ENCODE measurements around the gene PARD3B.

Gene PARD3B

DNA sequence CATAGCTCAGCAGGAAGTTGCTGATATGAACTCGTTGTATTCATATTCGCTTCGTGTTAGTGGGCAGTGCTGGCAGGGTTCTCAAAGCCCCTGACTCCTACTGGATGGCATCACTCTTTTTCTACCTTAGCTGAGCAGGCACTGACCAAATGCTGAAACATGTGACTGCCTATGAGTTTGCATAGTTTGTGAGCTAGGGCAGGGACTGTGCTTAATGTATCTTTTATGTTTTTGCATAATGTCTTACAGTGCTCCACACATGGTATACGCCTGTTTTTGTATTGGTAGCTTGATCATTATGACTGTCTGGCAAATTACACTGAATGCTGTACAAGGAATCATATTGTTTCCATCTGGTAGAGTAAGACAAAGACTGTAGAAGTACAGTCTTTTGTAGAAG is 305.3 kb downstream of the PARD3B start:
- Histone ChIP-seq H4K20me1 (ENCODE audit: insufficient read depth, low read length) (no peaks in the 10 kb centered on the region), H3K9ac (ENCODE audit: low read depth, low read length) (no peak overlapping the region), H3K4me3 (ENCODE audit: low read depth in 1 of 2, low read length in 2 of 2) (no peak overlapping the region), H2AFZ (ENCODE audit: low read depth, low read length) (no peak overlapping the region), H3K27me3 (ENCODE audit: insufficient read depth, low read length, poor library complexity) (peaks cover 3% of the 10 kb centered on the region), H3K4me2 (ENCODE audit: insufficient read depth, low read length) (no peak overlapping the region), H3K9me3 (ENCODE audit: insufficient read depth, low read length, severe bottlenecking) (no peaks in the 10 kb centered on the region), H3K4me1 (ENCODE audit: insufficient read depth, low read length) (no peaks in the 10 kb centered on the region), H3K27ac (ENCODE audit: low read length) (no peak overlapping the region), H3K36me3 (ENCODE audit: insufficient read depth, low read length) (no peaks in the 10 kb centered on the region), H3K79me2 (ENCODE audit: insufficient read depth, low read length) (no peaks in the 10 kb centered on the region)
- TF ChIP-seq, protein P1, sequence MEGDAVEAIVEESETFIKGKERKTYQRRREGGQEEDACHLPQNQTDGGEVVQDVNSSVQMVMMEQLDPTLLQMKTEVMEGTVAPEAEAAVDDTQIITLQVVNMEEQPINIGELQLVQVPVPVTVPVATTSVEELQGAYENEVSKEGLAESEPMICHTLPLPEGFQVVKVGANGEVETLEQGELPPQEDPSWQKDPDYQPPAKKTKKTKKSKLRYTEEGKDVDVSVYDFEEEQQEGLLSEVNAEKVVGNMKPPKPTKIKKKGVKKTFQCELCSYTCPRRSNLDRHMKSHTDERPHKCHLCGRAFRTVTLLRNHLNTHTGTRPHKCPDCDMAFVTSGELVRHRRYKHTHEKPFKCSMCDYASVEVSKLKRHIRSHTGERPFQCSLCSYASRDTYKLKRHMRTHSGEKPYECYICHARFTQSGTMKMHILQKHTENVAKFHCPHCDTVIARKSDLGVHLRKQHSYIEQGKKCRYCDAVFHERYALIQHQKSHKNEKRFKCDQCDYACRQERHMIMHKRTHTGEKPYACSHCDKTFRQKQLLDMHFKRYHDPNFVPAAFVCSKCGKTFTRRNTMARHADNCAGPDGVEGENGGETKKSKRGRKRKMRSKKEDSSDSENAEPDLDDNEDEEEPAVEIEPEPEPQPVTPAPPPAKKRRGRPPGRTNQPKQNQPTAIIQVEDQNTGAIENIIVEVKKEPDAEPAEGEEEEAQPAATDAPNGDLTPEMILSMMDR (IDR thresholded peaks at IDR 0.05; ENCODE audit: borderline replicate concordance, extremely low read depth, low read length, poor library complexity, severe bottlenecking) = no peak
- no peak for TF ChIP-seq EZH2 (IDR thresholded peaks at IDR 0.05; ENCODE audit: borderline replicate concordance, low read depth, low read length, severe bottlenecking)
- no peak for ATAC-seq (ENCODE audit: insufficient read depth, low read depth)
- no peak for DNase-seq

DNA sequence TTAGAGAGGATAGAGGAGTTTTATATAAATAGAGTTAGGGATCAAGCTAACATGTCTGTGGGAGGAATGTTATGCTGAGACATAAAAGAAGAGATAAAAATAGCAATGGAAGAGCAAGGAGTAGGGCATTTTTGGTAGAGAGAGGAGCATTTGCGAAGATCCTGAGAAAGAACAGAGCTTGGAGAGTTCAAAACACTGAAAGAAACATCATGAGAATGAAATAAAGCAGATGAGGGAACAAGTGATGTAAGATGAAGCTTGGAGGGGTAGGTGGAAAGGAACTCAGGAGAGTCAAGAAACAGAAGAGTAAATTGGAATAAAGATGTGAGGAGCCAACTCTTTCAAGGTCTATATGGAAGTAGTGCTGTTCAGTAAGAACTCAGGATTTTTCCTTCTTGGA is 308.6 kb downstream of the PARD3B start:
- no peaks in the 10 kb centered on the region for H3K36me3 ChIP-seq (ENCODE audit: insufficient read depth, low read length)
- H3K4me1 ChIP-seq (ENCODE audit: insufficient read depth, low read length) = no peaks in the 10 kb centered on the region
- ATAC-seq (ENCODE audit: insufficient read depth, low read depth) (no peak), DNase-seq (no peak)
- H3K27ac ChIP-seq (ENCODE audit: low read length) = no peak overlapping the region
- no peaks in the 10 kb centered on the region for H4K20me1 ChIP-seq (ENCODE audit: insufficient read depth, low read length)
- H3K9me3 ChIP-seq (ENCODE audit: insufficient read depth, low read length, severe bottlenecking) = no peaks in the 10 kb centered on the region
- no peaks in the 10 kb centered on the region for H3K27me3 ChIP-seq (ENCODE audit: insufficient read depth, low read length, poor library complexity)
- no peaks in the 10 kb centered on the region for H3K79me2 ChIP-seq (ENCODE audit: insufficient read depth, low read length)
- H3K4me3 ChIP-seq (ENCODE audit: low read depth in 1 of 2, low read length in 2 of 2) = no peak overlapping the region
- H3K9ac ChIP-seq (ENCODE audit: low read depth, low read length) = no peak overlapping the region
- TF ChIP-seq EZH2 (IDR thresholded peaks at IDR 0.05; ENCODE audit: borderline replicate concordance, low read depth, low read length, severe bottlenecking) = no peak
- TF ChIP-seq, protein P1 (IDR thresholded peaks at IDR 0.05; ENCODE audit: borderline replicate concordance, extremely low read depth, low read length, poor library complexity, severe bottlenecking) = no peak
- H3K4me2 ChIP-seq (ENCODE audit: insufficient read depth, low read length) = no peak overlapping the region
- no peak overlapping the region for H2AFZ ChIP-seq (ENCODE audit: low read depth, low read length)

DNA sequence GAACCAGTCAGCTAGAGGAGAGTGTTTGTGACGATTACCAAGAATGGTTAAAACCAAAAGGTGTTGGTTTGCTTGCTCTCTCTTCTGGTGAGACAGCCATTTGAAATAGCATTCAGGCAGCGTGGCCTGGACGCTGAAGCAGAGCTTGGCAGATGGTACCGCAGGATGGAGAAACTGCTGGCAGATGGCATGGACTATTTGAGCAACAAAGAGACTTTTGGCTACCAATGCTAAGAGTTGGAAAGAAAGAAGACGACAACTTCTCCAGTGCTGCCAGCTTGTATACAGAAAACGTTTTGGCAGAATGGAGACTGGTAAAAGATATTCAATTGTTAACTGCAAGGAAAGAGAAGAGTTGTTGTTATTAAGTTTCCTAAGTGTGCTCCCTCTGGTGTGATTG is 315.0 kb downstream of the PARD3B start:
- Histone ChIP-seq H3K4me3 (ENCODE audit: low read depth in 1 of 2, low read length in 2 of 2) (no peak overlapping the region), H3K9me3 (ENCODE audit: insufficient read depth, low read length, severe bottlenecking) (no peaks in the 10 kb centered on the region), H2AFZ (ENCODE audit: low read depth, low read length) (no peak overlapping the region), H3K9ac (ENCODE audit: low read depth, low read length) (no peak overlapping the region), H3K27me3 (ENCODE audit: insufficient read depth, low read length, poor library complexity) (no peaks in the 10 kb centered on the region), H4K20me1 (ENCODE audit: insufficient read depth, low read length) (no peaks in the 10 kb centered on the region), H3K27ac (ENCODE audit: low read length) (no peak overlapping the region), H3K4me1 (ENCODE audit: insufficient read depth, low read length) (no peaks in the 10 kb centered on the region), H3K79me2 (ENCODE audit: insufficient read depth, low read length) (no peaks in the 10 kb centered on the region), H3K4me2 (ENCODE audit: insufficient read depth, low read length) (no peak overlapping the region), H3K36me3 (ENCODE audit: insufficient read depth, low read length) (no peaks in the 10 kb centered on the region)
- DNase-seq (no peak), ATAC-seq (ENCODE audit: insufficient read depth, low read depth) (no peak)
- TF ChIP-seq EZH2 (IDR thresholded peaks at IDR 0.05; ENCODE audit: borderline replicate concordance, low read depth, low read length, severe bottlenecking) = no peak
- TF ChIP-seq, protein P1 (IDR thresholded peaks at IDR 0.05; ENCODE audit: borderline replicate concordance, extremely low read depth, low read length, poor library complexity, severe bottlenecking) = no peak

DNA sequence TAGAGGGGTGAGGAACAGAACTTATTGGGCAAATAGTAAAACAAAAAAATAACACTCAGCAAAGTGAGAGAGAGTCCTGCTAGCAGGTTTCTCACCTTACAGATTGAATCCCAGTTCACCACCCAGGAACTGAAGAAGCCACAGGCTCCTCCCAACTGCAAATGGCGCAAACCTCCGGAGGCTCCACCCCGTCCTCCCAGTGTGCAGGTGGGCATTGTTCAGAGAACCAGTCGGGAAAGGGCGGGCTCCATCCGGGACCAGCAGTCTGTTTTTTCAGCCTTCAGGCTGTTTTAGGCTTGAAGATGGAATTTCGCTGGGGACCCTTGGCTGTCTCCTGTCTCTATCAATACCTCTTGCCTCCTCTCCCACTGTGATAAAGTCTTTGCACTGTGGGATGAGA is 317.5 kb downstream of the PARD3B start:
- no peaks in the 10 kb centered on the region for H3K36me3 ChIP-seq (ENCODE audit: insufficient read depth, low read length)
- H3K4me1 ChIP-seq (ENCODE audit: insufficient read depth, low read length) = no peaks in the 10 kb centered on the region
- ATAC-seq (ENCODE audit: insufficient read depth, low read depth) (no peak), DNase-seq (no peak)
- no peak overlapping the region for H3K4me2 ChIP-seq (ENCODE audit: insufficient read depth, low read length)
- TF ChIP-seq, protein P1 (IDR thresholded peaks at IDR 0.05; ENCODE audit: borderline replicate concordance, extremely low read depth, low read length, poor library complexity, severe bottlenecking) = no peak
- TF ChIP-seq EZH2 (IDR thresholded peaks at IDR 0.05; ENCODE audit: borderline replicate concordance, low read depth, low read length, severe bottlenecking) = no peak
- H3K9ac ChIP-seq (ENCODE audit: low read depth, low read length) = no peak overlapping the region
- no peaks in the 10 kb centered on the region for H3K27me3 ChIP-seq (ENCODE audit: insufficient read depth, low read length, poor library complexity)
- H4K20me1 ChIP-seq (ENCODE audit: insufficient read depth, low read length) = no peaks in the 10 kb centered on the region
- no peak overlapping the region for H2AFZ ChIP-seq (ENCODE audit: low read depth, low read length)
- no peak overlapping the region for H3K4me3 ChIP-seq (ENCODE audit: low read depth in 1 of 2, low read length in 2 of 2)
- H3K79me2 ChIP-seq (ENCODE audit: insufficient read depth, low read length) = no peaks in the 10 kb centered on the region
- no peaks in the 10 kb centered on the region for H3K9me3 ChIP-seq (ENCODE audit: insufficient read depth, low read length, severe bottlenecking)
- no peak overlapping the region for H3K27ac ChIP-seq (ENCODE audit: low read length)

All from DND-41 (cell line).